GM13976 (cell line): ENCODE data around the gene TMEM184B.

Source experiments
- DNase-seq: peaks from one replicate; pipeline ENCODE4 v3.0.0; 2012; ENCODE audit warnings: low spot score
- in situ Hi-C: fragments of 300-500 bp; cut with MboI; formaldehyde crosslinking; loops from one replicate; pipeline ENCODE4 v1.12.0; 2022; ENCODE audit warnings: low sequenced_read_pairs, mixed read lengths, inconsistent platforms; ENCODE audit not compliant: unreplicated experiment
- TF ChIP-seq, protein P1 (sequence below): IDR thresholded peaks from 2 replicates; pipeline ENCODE4 v1.5.1; 2012; ENCODE audit warnings: borderline replicate concordance, mild to moderate bottlenecking; ENCODE audit not compliant: insufficient read depth; ENCODE audit errors: extremely low read depth, missing control alignments, control extremely low read depth

TMEM184B gene

GRCh38 chr22:38270091-38270992 is 2.5 kb downstream of the TMEM184B start:
- in situ Hi-C loops, result no loop called here
- DNase-seq, result no peak

GRCh38 chr22:38269466-38269865 is 3.3 kb downstream of the TMEM184B start:
- DNase-seq, result no peak

More at GRCh38 chr22:38270091-38270992, 2.5 kb downstream of the TMEM184B start:
- TF ChIP-seq, protein P1, sequence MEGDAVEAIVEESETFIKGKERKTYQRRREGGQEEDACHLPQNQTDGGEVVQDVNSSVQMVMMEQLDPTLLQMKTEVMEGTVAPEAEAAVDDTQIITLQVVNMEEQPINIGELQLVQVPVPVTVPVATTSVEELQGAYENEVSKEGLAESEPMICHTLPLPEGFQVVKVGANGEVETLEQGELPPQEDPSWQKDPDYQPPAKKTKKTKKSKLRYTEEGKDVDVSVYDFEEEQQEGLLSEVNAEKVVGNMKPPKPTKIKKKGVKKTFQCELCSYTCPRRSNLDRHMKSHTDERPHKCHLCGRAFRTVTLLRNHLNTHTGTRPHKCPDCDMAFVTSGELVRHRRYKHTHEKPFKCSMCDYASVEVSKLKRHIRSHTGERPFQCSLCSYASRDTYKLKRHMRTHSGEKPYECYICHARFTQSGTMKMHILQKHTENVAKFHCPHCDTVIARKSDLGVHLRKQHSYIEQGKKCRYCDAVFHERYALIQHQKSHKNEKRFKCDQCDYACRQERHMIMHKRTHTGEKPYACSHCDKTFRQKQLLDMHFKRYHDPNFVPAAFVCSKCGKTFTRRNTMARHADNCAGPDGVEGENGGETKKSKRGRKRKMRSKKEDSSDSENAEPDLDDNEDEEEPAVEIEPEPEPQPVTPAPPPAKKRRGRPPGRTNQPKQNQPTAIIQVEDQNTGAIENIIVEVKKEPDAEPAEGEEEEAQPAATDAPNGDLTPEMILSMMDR, result no peak

DNA sequence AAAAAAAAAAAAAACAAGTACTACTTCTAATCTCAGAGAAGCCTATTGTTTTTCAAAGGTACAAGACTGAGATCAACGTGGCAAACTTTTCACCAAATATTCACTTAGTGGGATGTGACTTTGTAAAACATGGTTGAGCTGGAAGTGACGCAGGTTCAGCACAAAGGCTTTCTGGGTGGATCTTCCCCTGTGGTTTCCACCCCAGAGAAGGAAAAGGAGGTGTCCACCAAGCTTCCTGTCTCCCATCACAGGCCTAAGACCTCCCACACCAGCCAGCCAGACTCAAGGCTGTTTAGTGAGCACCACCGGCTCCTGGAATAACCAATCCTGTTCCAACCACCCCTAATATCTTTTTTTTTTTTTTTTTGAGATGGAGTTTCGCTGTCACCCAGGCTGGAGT is 5.7 kb downstream of the TMEM184B start:
- TF ChIP-seq, protein P1, result no peak
- in situ Hi-C loops, result no loop called here
- no peak for DNase-seq

More at GRCh38 chr22:38269466-38269865, 3.3 kb downstream of the TMEM184B start:
- in situ Hi-C loops, result no loop called here
- TF ChIP-seq, protein P1, result no peak

DNA sequence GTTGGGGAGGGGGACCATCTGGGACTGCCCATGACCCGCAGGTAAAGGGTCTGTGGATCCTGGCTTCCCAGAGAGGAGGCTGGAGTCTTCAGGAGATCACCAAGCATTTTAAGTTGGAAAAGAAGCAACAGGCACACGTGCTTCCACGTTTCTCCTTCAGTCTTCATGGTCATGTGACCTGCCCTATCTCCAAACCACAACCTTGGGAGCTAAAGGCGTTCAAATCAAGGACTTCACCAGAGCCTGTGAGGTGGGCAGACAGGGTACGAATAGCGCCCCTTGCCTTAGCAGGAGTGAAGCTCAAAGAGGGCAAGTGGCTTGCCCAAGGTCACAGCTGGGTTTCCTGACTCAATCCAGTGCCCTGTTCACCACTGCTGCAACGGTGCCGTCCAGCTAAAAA is 6.7 kb downstream of the TMEM184B start:
- TF ChIP-seq, protein P1, result no peak
- no peak for DNase-seq
- in situ Hi-C loops, result no loop called here

DNA sequence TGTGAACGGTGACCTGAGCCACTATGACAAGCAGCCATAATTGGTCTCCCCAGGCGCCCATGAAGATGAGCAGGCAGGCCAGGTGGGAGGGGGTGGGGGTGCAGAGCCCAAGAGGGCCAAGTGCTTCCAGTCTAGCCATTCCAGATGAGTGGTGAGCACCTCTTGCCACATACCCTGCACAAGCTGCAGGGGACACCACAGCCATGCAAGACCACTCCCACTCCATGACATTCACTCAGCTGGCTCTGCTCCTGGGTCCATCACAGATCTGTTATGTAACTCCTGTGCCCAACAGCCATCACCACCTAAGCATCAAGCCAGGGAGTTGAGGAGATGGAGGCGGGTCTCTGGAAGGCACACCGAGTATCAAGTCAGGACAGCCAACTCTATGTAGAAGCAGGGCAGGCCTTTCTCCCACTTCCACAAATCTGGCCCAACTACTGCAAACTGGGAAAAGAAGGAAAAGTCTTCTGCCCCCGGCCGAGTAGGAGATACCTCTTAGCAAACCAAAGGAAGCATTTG is 8.4 kb downstream of the TMEM184B start:
- in situ Hi-C loops, result no loop called here
- DNase-seq, result no peak
- TF ChIP-seq, protein P1, result no peak

GRCh38 chr22:38262051-38262795 is 10.6 kb downstream of the TMEM184B start:
- peak; percentile 71 for DNase-seq
- in situ Hi-C loops, result no loop called here
- TF ChIP-seq, protein P1, result peak; percentile 57
